ENCODE results near the gene FNIP2. TPM values are rescaled to one million over a fixed set of nuclear protein-coding genes. Genes with fewer than 3 reads are reported as not detected.

The FNIP2 gene
- total and polyA plus RNA-seq, 2 donors (not counting 1 experiment from before 2014, with no cell fraction given) = 0.03 to 0.17 TPM

DNA sequence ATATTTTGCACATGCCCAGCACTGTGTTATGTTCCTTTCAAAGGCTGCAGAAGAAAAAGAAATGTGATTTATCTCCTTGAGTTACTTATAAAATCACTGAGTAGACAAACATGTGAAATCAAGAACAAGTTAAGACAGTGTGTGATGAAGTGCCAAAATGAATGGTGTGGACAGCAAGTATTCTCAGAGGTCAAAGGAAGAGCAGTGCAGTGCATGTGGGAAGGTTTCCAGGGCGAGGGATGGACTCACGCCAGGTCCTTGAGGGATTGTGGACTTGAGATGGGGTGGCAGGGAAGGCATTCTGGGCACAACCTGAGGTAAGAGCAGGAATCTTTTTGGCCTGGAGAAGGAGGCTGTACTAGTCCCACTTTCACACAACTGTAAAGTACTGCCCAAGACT is 115.5 kb downstream of the FNIP2 start:
- Histone ChIP-seq H3K9me3 (ENCODE audit: control extremely low read depth in 1 of 3, control insufficient read depth in 2 of 3, insufficient read depth in 1 of 3, low read length in 2 of 3) (peaks cover 0 to 13% (median 0%) of the 10 kb centered on the region in 3 donors), H3K9ac (ENCODE audit: low read length) (no peak overlapping the region), H2AFZ (ENCODE audit: insufficient read depth, low read depth, low read length, poor library complexity, severe bottlenecking) (no peak overlapping the region), H3K4me2 (replicated peaks; ENCODE audit: low read depth, low read length, poor library complexity, severe bottlenecking) (no peak overlapping the region), H3K4me3 (ENCODE audit: control extremely low read depth in 1 of 5, extremely low read depth in 1 of 5, insufficient read depth in 1 of 5, low read depth in 2 of 5, low read length in 4 of 5) (no peak overlapping the region), H4K20me1 (ENCODE audit: control insufficient read depth, insufficient read depth, low read length, poor library complexity, severe bottlenecking) (no peaks in the 10 kb centered on the region), H3K36me3 (replicated peaks in 1 of 2; ENCODE audit: control extremely low read depth in 1 of 2, control insufficient read depth in 1 of 2, extremely low read depth in 1 of 2, insufficient read depth in 2 of 2, low read length in 1 of 2) (no peaks in the 10 kb centered on the region), H3K27ac (ENCODE audit: low read length in 2 of 2) (no peak overlapping the region), H3K79me2 (ENCODE audit: control insufficient read depth, insufficient read depth, low read length) (no peaks in the 10 kb centered on the region), H3K27me3 (replicated peaks in 1 of 4; ENCODE audit: control extremely low read depth in 1 of 4, control insufficient read depth in 3 of 4, insufficient read depth in 4 of 4, low read length in 3 of 4) (no peaks in the 10 kb centered on the region), H3K4me1 (ENCODE audit: control insufficient read depth in 2 of 2, insufficient read depth in 2 of 2, low read length in 2 of 2) (no peaks in the 10 kb centered on the region)
- no peaks in the 10 kb centered on the region for H3K4me1 Mint-ChIP-seq
- no peak overlapping the region for H3K4me3 Mint-ChIP-seq
- DNase-seq (no peak), ATAC-seq (ENCODE audit: low read depth) (no peak)
- WGBS (ENCODE audit: insufficient coverage) = 89% methylated on average over 1 of the region's 2 CpGs
- TF ChIP-seq EZH2 (IDR thresholded peaks at IDR 0.05; ENCODE audit: borderline replicate concordance, insufficient read depth, low read depth, low read length, poor library complexity, severe bottlenecking) = no peak
- TF ChIP-seq, protein P1, sequence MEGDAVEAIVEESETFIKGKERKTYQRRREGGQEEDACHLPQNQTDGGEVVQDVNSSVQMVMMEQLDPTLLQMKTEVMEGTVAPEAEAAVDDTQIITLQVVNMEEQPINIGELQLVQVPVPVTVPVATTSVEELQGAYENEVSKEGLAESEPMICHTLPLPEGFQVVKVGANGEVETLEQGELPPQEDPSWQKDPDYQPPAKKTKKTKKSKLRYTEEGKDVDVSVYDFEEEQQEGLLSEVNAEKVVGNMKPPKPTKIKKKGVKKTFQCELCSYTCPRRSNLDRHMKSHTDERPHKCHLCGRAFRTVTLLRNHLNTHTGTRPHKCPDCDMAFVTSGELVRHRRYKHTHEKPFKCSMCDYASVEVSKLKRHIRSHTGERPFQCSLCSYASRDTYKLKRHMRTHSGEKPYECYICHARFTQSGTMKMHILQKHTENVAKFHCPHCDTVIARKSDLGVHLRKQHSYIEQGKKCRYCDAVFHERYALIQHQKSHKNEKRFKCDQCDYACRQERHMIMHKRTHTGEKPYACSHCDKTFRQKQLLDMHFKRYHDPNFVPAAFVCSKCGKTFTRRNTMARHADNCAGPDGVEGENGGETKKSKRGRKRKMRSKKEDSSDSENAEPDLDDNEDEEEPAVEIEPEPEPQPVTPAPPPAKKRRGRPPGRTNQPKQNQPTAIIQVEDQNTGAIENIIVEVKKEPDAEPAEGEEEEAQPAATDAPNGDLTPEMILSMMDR (IDR thresholded peaks at IDR 0.05) = no peak
- peaks cover 9% of the 10 kb centered on the region for H3K27me3 Mint-ChIP-seq
- POLR2A ChIA-PET = no interaction called here
- no peaks in the 10 kb centered on the region for H3K9me3 Mint-ChIP-seq (ENCODE audit: insufficient read depth)
- CTCF ChIA-PET = no interaction called here
- intact Hi-C loops (cut with micrococcal nuclease) = no loop called here
- H3K27ac Mint-ChIP-seq = no peak overlapping the region

DNA sequence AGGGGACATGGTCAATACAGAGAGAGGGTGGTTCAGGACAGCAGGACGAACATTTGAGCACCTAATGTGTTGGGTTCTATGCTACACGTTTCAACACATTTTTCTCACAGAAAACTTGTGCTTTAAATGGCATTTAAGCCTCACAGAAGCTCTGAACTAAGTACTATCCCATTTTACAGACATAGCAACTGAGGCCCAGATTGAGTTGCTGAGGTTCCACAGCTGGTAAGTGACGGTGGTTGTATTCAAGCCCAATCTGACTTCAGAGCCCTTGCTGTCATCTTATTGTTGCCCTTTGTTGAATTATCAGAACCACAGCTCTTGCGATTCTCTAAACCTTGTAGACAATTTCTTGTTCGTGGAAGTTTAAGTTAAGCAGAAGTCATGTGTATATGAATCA is 116.7 kb downstream of the FNIP2 start:
- no peaks in the 10 kb centered on the region for H3K9me3 Mint-ChIP-seq (ENCODE audit: insufficient read depth)

More for the DNA sequence above, 116.7 kb downstream of the FNIP2 start:
- H3K9ac ChIP-seq (ENCODE audit: low read length) = no peak overlapping the region
- Mint-ChIP-seq H3K27ac (no peak overlapping the region), H3K4me1 (no peaks in the 10 kb centered on the region), H3K27me3 (peaks cover 12% of the 10 kb centered on the region), H3K4me3 (no peak overlapping the region)
- CTCF ChIA-PET = no interaction called here
- no peak overlapping the region for H3K4me3 ChIP-seq (ENCODE audit: control extremely low read depth in 1 of 5, extremely low read depth in 1 of 5, insufficient read depth in 1 of 5, low read depth in 2 of 5, low read length in 4 of 5)
- H3K79me2 ChIP-seq (ENCODE audit: control insufficient read depth, insufficient read depth, low read length) = no peaks in the 10 kb centered on the region
- no peaks in the 10 kb centered on the region for H4K20me1 ChIP-seq (ENCODE audit: control insufficient read depth, insufficient read depth, low read length, poor library complexity, severe bottlenecking)
- H2AFZ ChIP-seq (ENCODE audit: insufficient read depth, low read depth, low read length, poor library complexity, severe bottlenecking) = no peak overlapping the region
- H3K27ac ChIP-seq (ENCODE audit: low read length in 2 of 2) = no peak overlapping the region
- peaks cover 0 to 13% (median 0%) of the 10 kb centered on the region in 3 donors for H3K9me3 ChIP-seq (ENCODE audit: control extremely low read depth in 1 of 3, control insufficient read depth in 2 of 3, insufficient read depth in 1 of 3, low read length in 2 of 3)
- intact Hi-C loops (cut with micrococcal nuclease) = no loop called here
- H3K27me3 ChIP-seq (replicated peaks in 1 of 4; ENCODE audit: control extremely low read depth in 1 of 4, control insufficient read depth in 3 of 4, insufficient read depth in 4 of 4, low read length in 3 of 4) = no peaks in the 10 kb centered on the region
- POLR2A ChIA-PET = no interaction called here
- ATAC-seq (ENCODE audit: low read depth) = no peak
- no peaks in the 10 kb centered on the region for H3K36me3 ChIP-seq (replicated peaks in 1 of 2; ENCODE audit: control extremely low read depth in 1 of 2, control insufficient read depth in 1 of 2, extremely low read depth in 1 of 2, insufficient read depth in 2 of 2, low read length in 1 of 2)
- H3K4me1 ChIP-seq (ENCODE audit: control insufficient read depth in 2 of 2, insufficient read depth in 2 of 2, low read length in 2 of 2) = no peaks in the 10 kb centered on the region
- DNase-seq = no peak
- no peak overlapping the region for H3K4me2 ChIP-seq (replicated peaks; ENCODE audit: low read depth, low read length, poor library complexity, severe bottlenecking)
- TF ChIP-seq, protein P1 (IDR thresholded peaks at IDR 0.05) = no peak
- TF ChIP-seq EZH2 (IDR thresholded peaks at IDR 0.05; ENCODE audit: borderline replicate concordance, insufficient read depth, low read depth, low read length, poor library complexity, severe bottlenecking) = no peak
- 83% methylated on average over 2 of the region's 5 CpGs for WGBS (ENCODE audit: insufficient coverage)
